HepG2 (cell line): ENCODE data around the gene C20orf96. TPM values are rescaled to one million over a fixed set of nuclear protein-coding genes. Genes with fewer than 3 reads are reported as not detected.
A peak's percentile ranks its signal among the peaks of the same experiment; 100 is the strongest.

Experiments
- HES4 ChIP-seq: sonication (generic); formaldehyde crosslinking; IDR thresholded peaks from 2 replicates; pipeline ENCODE4 v1.9.0; 2021; ENCODE audit warnings: mild to moderate bottlenecking, missing genetic modification reagents, borderline replicate concordance
- HMG20B ChIP-seq: conservative IDR thresholded peaks from 2 replicates; pipeline ENCODE4 v1.6.1; 2016; ENCODE audit warnings: missing genetic modification reagents, missing compliant biosample characterization
- HMGA1 ChIP-seq: sonication (generic); formaldehyde crosslinking; conservative IDR thresholded peaks from 2 replicates; pipeline ENCODE4 v1.4.0; 2020; ENCODE audit warnings: missing genetic modification reagents
- MYC ChIP-seq: sonication (generic); formaldehyde crosslinking; IDR thresholded peaks from 2 replicates; pipeline ENCODE4 v1.9.0; 2021; ENCODE audit warnings: missing genetic modification reagents, borderline replicate concordance
- NAIF1 ChIP-seq: sonication (generic); formaldehyde crosslinking; IDR thresholded peaks from 2 replicates; pipeline ENCODE4 v1.5.0; 2020; ENCODE audit warnings: mild to moderate bottlenecking, missing genetic modification reagents, borderline replicate concordance
- PAWR ChIP-seq: sonication (generic); formaldehyde crosslinking; IDR thresholded peaks from 2 replicates; pipeline ENCODE4 v1.4.0; 2020; ENCODE audit warnings: missing genetic modification reagents, mild to moderate bottlenecking, borderline replicate concordance
- PHF21A ChIP-seq: sonication (generic); formaldehyde crosslinking; IDR thresholded peaks from 2 replicates; pipeline ENCODE4 v1.5.0; 2020; ENCODE audit warnings: mild to moderate bottlenecking, missing genetic modification reagents
- PRMT3 ChIP-seq: sonication (generic); formaldehyde crosslinking; IDR thresholded peaks from 2 replicates; pipeline ENCODE4 v1.8.1; 2022; ENCODE audit warnings: low read depth, mild to moderate bottlenecking, moderate library complexity, missing genetic modification reagents, borderline replicate concordance
- REL ChIP-seq: sonication (generic); formaldehyde crosslinking; conservative IDR thresholded peaks from 2 replicates; pipeline ENCODE4 v1.8.0; 2022; ENCODE audit warnings: mild to moderate bottlenecking, missing genetic modification reagents, moderate library complexity
- SMAD1 ChIP-seq: sonication (generic); formaldehyde crosslinking; IDR thresholded peaks from 2 replicates; pipeline ENCODE4 v1.4.0; 2020; ENCODE audit warnings: missing genetic modification reagents, low read depth, mild to moderate bottlenecking, borderline replicate concordance
- UBTF ChIP-seq: sonication (generic); formaldehyde crosslinking; IDR thresholded peaks from 2 replicates; pipeline ENCODE4 v1.4.0; 2020; ENCODE audit warnings: mild to moderate bottlenecking, missing genetic modification reagents
- YEATS2 ChIP-seq: sonication (generic); formaldehyde crosslinking; IDR thresholded peaks from 2 replicates; pipeline ENCODE4 v1.4.0; 2020; ENCODE audit warnings: missing genetic modification reagents, borderline replicate concordance
- ZBTB38 ChIP-seq: sonication (generic); formaldehyde crosslinking; IDR thresholded peaks from 2 replicates; pipeline ENCODE4 v1.5.1; 2020; ENCODE audit warnings: mild to moderate bottlenecking, missing genetic modification reagents
- ZFAT ChIP-seq: sonication (generic); formaldehyde crosslinking; conservative IDR thresholded peaks from 2 replicates; pipeline ENCODE4 v1.8.1; 2023; ENCODE audit warnings: missing genetic modification reagents, inconsistent platforms
- ZFX ChIP-seq: sonication (generic); formaldehyde crosslinking; IDR thresholded peaks from 2 replicates; pipeline ENCODE4 v1.4.0; 2020; ENCODE audit warnings: mild to moderate bottlenecking, low read depth, missing genetic modification reagents, moderate library complexity
- ZGPAT ChIP-seq: IDR thresholded peaks from 2 replicates; pipeline ENCODE4 v1.6.1; 2016; ENCODE audit warnings: mild to moderate bottlenecking
- ZMYM2 ChIP-seq: sonication (generic); formaldehyde crosslinking; IDR thresholded peaks from 2 replicates; pipeline ENCODE4 v1.8.0; 2022; ENCODE audit warnings: mild to moderate bottlenecking, missing genetic modification reagents
- ZNF263 ChIP-seq: sonication (generic); formaldehyde crosslinking; IDR thresholded peaks from 2 replicates; pipeline ENCODE4 v1.4.0; 2020; ENCODE audit warnings: missing genetic modification reagents
- ZNF3 ChIP-seq: IDR thresholded peaks from 2 replicates; pipeline ENCODE4 v1.7.0; 2017; ENCODE audit warnings: inconsistent platforms
- ZNF615 ChIP-seq: sonication (generic); formaldehyde crosslinking; IDR thresholded peaks from 2 replicates; pipeline ENCODE4 v1.5.0; 2020; ENCODE audit warnings: mild to moderate bottlenecking, missing genetic modification reagents, borderline replicate concordance
- ZNF660 ChIP-seq: sonication (generic); formaldehyde crosslinking; IDR thresholded peaks from 2 replicates; pipeline ENCODE4 v1.5.1; 2020; ENCODE audit warnings: mild to moderate bottlenecking, low read depth, missing genetic modification reagents, borderline replicate concordance
- ZSCAN21 ChIP-seq: sonication (generic); formaldehyde crosslinking; IDR thresholded peaks from 2 replicates; pipeline ENCODE4 v1.8.0; 2022; ENCODE audit warnings: mild to moderate bottlenecking, missing genetic modification reagents, moderate library complexity, borderline replicate concordance
- polyA plus RNA-seq, 8 experiments: library from polyadenylated mRNA; depleted of rRNA in 3 of 8; stranded (reverse) in 7 of 8; unstranded in 1 of 8; fragments of >200 nt; fragmentation: Illumina TruSeq in 4 of 8; extraction: Trizol in 4 of 8; gene quantifications; 2 replicates each; pipeline versions ENCODE4 v1.2.1 to v1.2.3, GENCODE V29; 2011 to 2016; ENCODE audit warnings: low read depth in 4 of 8, missing spikeins in 1 of 8, mixed read lengths in 1 of 8; ENCODE audit not compliant: insufficient read depth in 1 of 8
- total RNA-seq, 5 experiments: library from RNA; depleted of rRNA; stranded (reverse); fragments of >200 nt; fragmentation: Illumina TruSeq; extraction: Trizol; gene quantifications; 2 replicates each; pipeline ENCODE4 v1.2.3, GENCODE V29; 2016; ENCODE audit warnings: low read depth in 1 of 5
- TF ChIP-seq, protein P1 (sequence below): sonication (generic); formaldehyde crosslinking; IDR thresholded peaks from 2 replicates; pipeline ENCODE4 v1.9.0; 2021; ENCODE audit warnings: missing genetic modification reagents, borderline replicate concordance
- TF ChIP-seq, protein P2 (sequence below): IDR thresholded peaks from 2 replicates; pipeline ENCODE4 v1.6.1; 2016; ENCODE audit warnings: mild to moderate bottlenecking, missing biosample characterization, missing genetic modification reagents

The C20orf96 gene
- total and polyA plus RNA-seq, 2 of the 13 experiments (the other 11 are each of a cell fraction or from before 2014, with no cell fraction given) = 3.8 to 20.6 TPM

- TF ChIP-seq, protein P1, sequence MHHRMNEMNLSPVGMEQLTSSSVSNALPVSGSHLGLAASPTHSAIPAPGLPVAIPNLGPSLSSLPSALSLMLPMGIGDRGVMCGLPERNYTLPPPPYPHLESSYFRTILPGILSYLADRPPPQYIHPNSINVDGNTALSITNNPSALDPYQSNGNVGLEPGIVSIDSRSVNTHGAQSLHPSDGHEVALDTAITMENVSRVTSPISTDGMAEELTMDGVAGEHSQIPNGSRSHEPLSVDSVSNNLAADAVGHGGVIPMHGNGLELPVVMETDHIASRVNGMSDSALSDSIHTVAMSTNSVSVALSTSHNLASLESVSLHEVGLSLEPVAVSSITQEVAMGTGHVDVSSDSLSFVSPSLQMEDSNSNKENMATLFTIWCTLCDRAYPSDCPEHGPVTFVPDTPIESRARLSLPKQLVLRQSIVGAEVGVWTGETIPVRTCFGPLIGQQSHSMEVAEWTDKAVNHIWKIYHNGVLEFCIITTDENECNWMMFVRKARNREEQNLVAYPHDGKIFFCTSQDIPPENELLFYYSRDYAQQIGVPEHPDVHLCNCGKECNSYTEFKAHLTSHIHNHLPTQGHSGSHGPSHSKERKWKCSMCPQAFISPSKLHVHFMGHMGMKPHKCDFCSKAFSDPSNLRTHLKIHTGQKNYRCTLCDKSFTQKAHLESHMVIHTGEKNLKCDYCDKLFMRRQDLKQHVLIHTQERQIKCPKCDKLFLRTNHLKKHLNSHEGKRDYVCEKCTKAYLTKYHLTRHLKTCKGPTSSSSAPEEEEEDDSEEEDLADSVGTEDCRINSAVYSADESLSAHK (CRISPR knock-in tag) = no peak
- peak; percentile 37; the same call in 1 of the 2 replicates for TF ChIP-seq HMG20B (CRISPR knock-in tag)
- peak; percentile 73 for TF ChIP-seq UBTF (CRISPR knock-in tag)
- no peak for TF ChIP-seq ZNF615 (CRISPR knock-in tag)
- 0 out of 2 replicates have a peak, but pooled peaks have one; percentile 59 for TF ChIP-seq ZNF660 (CRISPR knock-in tag)
- no peak for TF ChIP-seq PHF21A (CRISPR knock-in tag)
- no peak for TF ChIP-seq HMGA1
- no peak; the same call in 1 of the 2 replicates for TF ChIP-seq PRMT3 (CRISPR knock-in tag)
- TF ChIP-seq ZNF3 (CRISPR knock-in tag) = no peak
- TF ChIP-seq ZSCAN21 = 0 out of 2 replicates have a peak, but pooled peaks have one; percentile 2
- TF ChIP-seq SMAD1 (CRISPR knock-in tag) = no peak
- no peak for TF ChIP-seq PAWR (CRISPR knock-in tag)
- no peak for TF ChIP-seq YEATS2 (CRISPR knock-in tag)
- no peak for TF ChIP-seq ZNF263 (CRISPR knock-in tag)
- peak; percentile 40 for TF ChIP-seq MYC
- 0 out of 2 replicates have a peak, but pooled peaks have one; percentile 13 for TF ChIP-seq HES4 (CRISPR knock-in tag)
- TF ChIP-seq ZMYM2 = peak; percentile 7; the same call in 1 of the 2 replicates
- TF ChIP-seq, protein P2, sequence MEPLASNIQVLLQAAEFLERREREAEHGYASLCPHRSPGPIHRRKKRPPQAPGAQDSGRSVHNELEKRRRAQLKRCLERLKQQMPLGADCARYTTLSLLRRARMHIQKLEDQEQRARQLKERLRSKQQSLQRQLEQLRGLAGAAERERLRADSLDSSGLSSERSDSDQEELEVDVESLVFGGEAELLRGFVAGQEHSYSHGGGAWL (CRISPR knock-in tag) = peak; percentile 41; the same call in 1 of the 2 replicates
- 0 out of 2 replicates have a peak, but pooled peaks have one; percentile 9 for TF ChIP-seq REL
- no peak for TF ChIP-seq ZFAT
- TF ChIP-seq ZBTB38 (CRISPR knock-in tag) = no peak
- TF ChIP-seq ZFX (CRISPR knock-in tag) = peak; percentile 62
- TF ChIP-seq ZGPAT = 0 out of 2 replicates have a peak, but pooled peaks have one; percentile 35
- no peak for TF ChIP-seq NAIF1 (CRISPR knock-in tag)
Measured at GRCh38 chr20:326645-327185, 36.2 kb upstream of the C20orf96 start (continued).
